Progenitor cell of endocrine pancreas (in vitro differentiated cells): ENCODE measurements around the gene ESYT2. TPM values are rescaled to one million over a fixed set of nuclear protein-coding genes. Genes with fewer than 3 reads are reported as not detected.

Source experiments
- DNase-seq: peaks from one replicate; pipeline ENCODE4 v3.0.0; 2021; ENCODE audit warnings: low spot score; ENCODE audit not compliant: unreplicated experiment
- H3K27ac Mint-ChIP-seq: 2 replicates; pipeline ENCODE4 v1.8.0; 2021; ENCODE audit warnings: mild to moderate bottlenecking, moderate library complexity, mixed read lengths
- H3K27me3 Mint-ChIP-seq: 2 replicates; pipeline ENCODE4 v1.8.0; 2021; ENCODE audit warnings: mixed read lengths
- H3K36me3 Mint-ChIP-seq: 2 replicates; pipeline ENCODE4 v1.8.0; 2022; ENCODE audit warnings: mixed read lengths; ENCODE audit not compliant: insufficient read depth
- H3K4me1 Mint-ChIP-seq: 2 replicates; pipeline ENCODE4 v1.8.0; 2021; ENCODE audit warnings: low read depth, mixed read lengths
- H3K4me3 Mint-ChIP-seq: 2 replicates; pipeline ENCODE4 v1.8.0; 2021; ENCODE audit warnings: low read depth, mild to moderate bottlenecking, moderate library complexity, mixed read lengths
- H3K9me3 Mint-ChIP-seq: 2 replicates; pipeline ENCODE4 v1.8.0; 2021; ENCODE audit warnings: low read depth, mixed read lengths
- CTCF ChIP-seq: fragments of 200-600 bp; sonication (generic); IDR thresholded peaks from one replicate; pipeline ENCODE4 v1.5.0; 2021; ENCODE audit warnings: antibody characterized with exemption, mild to moderate bottlenecking; ENCODE audit not compliant: unreplicated experiment
- total RNA-seq: library from RNA; stranded (reverse); gene quantifications from 2 replicates; pipeline ENCODE4 v1.2.1, GENCODE V29; 2021

ESYT2 gene
- total RNA-seq, 1 donor from 2014 or later: 29.4 TPM

- no peaks in the 10 kb centered on the region for H3K27me3 Mint-ChIP-seq
- peaks cover 7% of the 10 kb centered on the region for H3K36me3 Mint-ChIP-seq
- H3K9me3 Mint-ChIP-seq: no peaks in the 10 kb centered on the region
- no peak overlapping the region for H3K4me3 Mint-ChIP-seq
- peaks cover 25% of the 10 kb centered on the region for H3K4me1 Mint-ChIP-seq
- DNase-seq: no peak
- no peak for TF ChIP-seq CTCF
- H3K27ac Mint-ChIP-seq: peak overlapping the region; percentile 13
Observed at GRCh38 chr7:158811894-158812293, 17.4 kb downstream of the ESYT2 start.

GRCh38 chr7:158811461-158811860 lies 17.8 kb downstream of the ESYT2 start:
- no peak overlapping the region for H3K4me3 Mint-ChIP-seq

GRCh38 chr7:158810846-158811245 lies 18.5 kb downstream of the ESYT2 start:
- H3K4me1 Mint-ChIP-seq: peaks cover 16% of the 10 kb centered on the region
- no peak overlapping the region for H3K27ac Mint-ChIP-seq
- peaks cover 7% of the 10 kb centered on the region for H3K36me3 Mint-ChIP-seq
- TF ChIP-seq CTCF: no peak
- no peak overlapping the region for H3K4me3 Mint-ChIP-seq
- H3K9me3 Mint-ChIP-seq: no peaks in the 10 kb centered on the region
- no peak for DNase-seq
- no peaks in the 10 kb centered on the region for H3K27me3 Mint-ChIP-seq

More at GRCh38 chr7:158811461-158811860, 17.8 kb downstream of the ESYT2 start:
- peaks cover 22% of the 10 kb centered on the region for H3K4me1 Mint-ChIP-seq
- no peak for TF ChIP-seq CTCF
- no peaks in the 10 kb centered on the region for H3K27me3 Mint-ChIP-seq
- H3K36me3 Mint-ChIP-seq: peaks cover 7% of the 10 kb centered on the region
- H3K9me3 Mint-ChIP-seq: no peaks in the 10 kb centered on the region
- DNase-seq: no peak
- peak overlapping the region; percentile 31 for H3K27ac Mint-ChIP-seq

DNA sequence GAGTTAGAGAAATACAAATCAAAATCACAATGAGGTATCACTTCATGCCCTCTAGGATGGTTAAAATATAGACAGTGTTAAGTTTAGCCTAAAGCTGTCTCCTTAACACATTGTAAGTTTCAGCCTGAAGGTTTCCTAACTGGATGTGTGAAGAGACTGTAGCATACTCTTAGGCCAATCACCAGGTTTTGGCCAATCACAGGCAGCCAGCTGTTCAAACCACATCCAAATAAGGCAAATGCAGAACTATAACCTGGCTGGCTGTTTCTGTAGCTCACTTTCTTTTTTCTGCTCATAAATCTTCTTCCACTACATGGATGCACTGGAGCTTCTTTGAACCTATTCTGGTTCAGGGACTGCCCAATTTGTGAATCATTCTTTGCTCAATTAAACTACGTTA lies 19.7 kb downstream of the ESYT2 start:
- H3K27me3 Mint-ChIP-seq: no peaks in the 10 kb centered on the region
- peaks cover 4% of the 10 kb centered on the region for H3K9me3 Mint-ChIP-seq
- H3K4me1 Mint-ChIP-seq: peaks cover 5% of the 10 kb centered on the region
- TF ChIP-seq CTCF: no peak
- DNase-seq: no peak
- no peak overlapping the region for H3K4me3 Mint-ChIP-seq
- no peak overlapping the region for H3K27ac Mint-ChIP-seq
- H3K36me3 Mint-ChIP-seq: peaks cover 13% of the 10 kb centered on the region

- Mint-ChIP-seq H3K4me3 (no peak overlapping the region), H3K36me3 (peaks cover 19% of the 10 kb centered on the region), H3K27ac (no peak overlapping the region), H3K9me3 (peaks cover 6% of the 10 kb centered on the region), H3K4me1 (peaks cover 2% of the 10 kb centered on the region), H3K27me3 (no peaks in the 10 kb centered on the region)
- no peak for TF ChIP-seq CTCF
- no peak for DNase-seq
Observed at GRCh38 chr7:158808126-158808525, 21.2 kb downstream of the ESYT2 start.
